Peyer's patch (tissue), 4 donors: ENCODE data around the gene RMND5B. TPM values are rescaled to one million over a fixed set of nuclear protein-coding genes. Genes with fewer than 3 reads are reported as not detected.
"Not testable (repeated sequence)": the region's sequence is repeated elsewhere in the genome, so short reads cannot be mapped to it uniquely, and the experiment has no call there.

Experiments
- DNase-seq, 3 donors: peaks; one replicate each; pipeline ENCODE4 v3.0.0-alpha.2; 2017 to 2019
- H3K27ac ChIP-seq, 4 donors: fragments of 200-600 bp; sonication (generic); one replicate each; pipeline ENCODE4 v1.5.1; 2016 to 2019
- H3K27me3 ChIP-seq, 2 donors: fragments of 200-600 bp; sonication (generic); one replicate each; pipeline ENCODE4 v1.5.1; 2019
- H3K36me3 ChIP-seq, 3 donors: fragments of 200-600 bp; sonication (generic); one replicate each; pipeline ENCODE4 v1.5.1; 2016 to 2019
- H3K4me1 ChIP-seq, 4 donors: fragments of 200-600 bp; sonication (generic); one replicate each; pipeline ENCODE4 v1.5.1; 2016 to 2019
- H3K4me3 ChIP-seq, 4 donors: fragments of 200-600 bp; sonication (generic); 1 replicate in 3 of 4; 2 replicates in 1 of 4; pipeline ENCODE4 v1.5.1; 2016 to 2019; ENCODE audit warnings: mild to moderate bottlenecking in 1 of 4
- H3K9me3 ChIP-seq, 4 donors: fragments of 200-600 bp; sonication (generic); one replicate each; pipeline ENCODE4 v1.5.1; 2016 to 2019; ENCODE audit warnings: mild to moderate bottlenecking in 1 of 4
- POLR2A ChIP-seq, 2 donors: fragments of 450-650 bp; IDR thresholded peaks; one replicate each; pipeline ENCODE4 v1.5.1; 2017; ENCODE audit warnings: antibody characterized with exemption in 2 of 2, mild to moderate bottlenecking in 2 of 2, moderate library complexity in 2 of 2
- total RNA-seq, 4 donors: library from RNA; depleted of rRNA; stranded (reverse); fragments of >200 nt; gene quantifications; one replicate each; pipeline ENCODE4 v1.1.0, GENCODE V29; 2016
- TF ChIP-seq, protein P1 (sequence below), 6 experiments: fragments of 450-650 bp in 4 of 6; fragments of 200-600 bp in 2 of 6; sonication (generic) in 1 of 6; IDR thresholded peaks; one replicate each; pipeline ENCODE4 v1.5.1; 2017 to 2019; ENCODE audit warnings: antibody characterized with exemption in 6 of 6, mild to moderate bottlenecking in 3 of 6, moderate library complexity in 1 of 6

Gene RMND5B
- total RNA-seq, 4 donors from 2014 or later, result 35.9 to 59.4 (median 51.7) TPM

DNA sequence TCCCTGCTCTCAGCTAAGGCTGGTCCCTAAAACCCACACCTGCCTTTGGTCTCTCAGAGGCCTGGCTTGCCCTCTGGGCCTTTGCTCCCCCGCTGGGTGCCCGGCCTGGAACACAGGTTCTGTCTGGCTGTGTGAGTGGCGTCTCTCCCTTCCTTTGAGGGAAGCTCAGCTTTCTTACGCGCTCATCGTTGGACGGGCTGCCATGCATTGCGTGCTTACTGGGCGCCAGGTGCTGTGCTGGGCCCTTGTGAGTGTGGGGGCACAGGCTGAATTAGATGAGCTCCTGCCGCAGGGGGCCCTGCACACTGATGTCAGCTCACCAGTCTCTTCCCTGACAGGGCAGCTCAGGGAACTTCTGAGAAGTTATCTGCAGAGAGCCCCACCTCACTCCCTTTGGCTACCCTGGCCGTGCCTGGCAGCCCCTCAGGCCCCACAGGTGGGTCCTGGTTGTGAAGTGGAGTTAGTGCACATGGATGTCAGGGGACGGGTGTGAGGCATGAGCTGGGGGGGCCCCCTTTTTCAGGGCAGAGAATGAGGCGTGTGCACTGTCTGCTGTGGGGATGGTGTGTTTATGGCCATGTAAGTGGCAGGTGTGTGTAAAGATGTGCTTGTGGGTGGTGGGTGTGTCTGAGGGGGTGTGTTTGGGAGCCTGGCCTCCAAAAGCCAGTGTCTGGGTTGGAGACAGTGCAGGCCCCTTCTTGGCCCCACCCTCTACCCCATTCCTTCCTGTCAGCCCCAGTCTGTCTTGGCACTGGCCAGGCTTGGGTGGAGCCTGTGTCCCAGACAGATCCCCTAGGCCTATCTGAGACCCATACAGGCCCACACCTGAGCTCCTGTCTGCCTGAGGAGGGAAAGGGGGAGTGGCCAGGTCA is 7.5 kb upstream of the RMND5B start:
- TF ChIP-seq POLR2A (IDR thresholded peaks at IDR 0.05), result no peak
- TF ChIP-seq, protein P1, sequence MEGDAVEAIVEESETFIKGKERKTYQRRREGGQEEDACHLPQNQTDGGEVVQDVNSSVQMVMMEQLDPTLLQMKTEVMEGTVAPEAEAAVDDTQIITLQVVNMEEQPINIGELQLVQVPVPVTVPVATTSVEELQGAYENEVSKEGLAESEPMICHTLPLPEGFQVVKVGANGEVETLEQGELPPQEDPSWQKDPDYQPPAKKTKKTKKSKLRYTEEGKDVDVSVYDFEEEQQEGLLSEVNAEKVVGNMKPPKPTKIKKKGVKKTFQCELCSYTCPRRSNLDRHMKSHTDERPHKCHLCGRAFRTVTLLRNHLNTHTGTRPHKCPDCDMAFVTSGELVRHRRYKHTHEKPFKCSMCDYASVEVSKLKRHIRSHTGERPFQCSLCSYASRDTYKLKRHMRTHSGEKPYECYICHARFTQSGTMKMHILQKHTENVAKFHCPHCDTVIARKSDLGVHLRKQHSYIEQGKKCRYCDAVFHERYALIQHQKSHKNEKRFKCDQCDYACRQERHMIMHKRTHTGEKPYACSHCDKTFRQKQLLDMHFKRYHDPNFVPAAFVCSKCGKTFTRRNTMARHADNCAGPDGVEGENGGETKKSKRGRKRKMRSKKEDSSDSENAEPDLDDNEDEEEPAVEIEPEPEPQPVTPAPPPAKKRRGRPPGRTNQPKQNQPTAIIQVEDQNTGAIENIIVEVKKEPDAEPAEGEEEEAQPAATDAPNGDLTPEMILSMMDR (IDR thresholded peaks at IDR 0.05), result no peak
- Histone ChIP-seq H3K27ac (no peak overlapping the region), H3K4me1 (peaks cover 0 to 36% (median 12%) of the 10 kb centered on the region in 4 donors), H3K27me3 (no peaks in the 10 kb centered on the region), H3K4me3 (no peak overlapping the region), H3K36me3 (no peaks in the 10 kb centered on the region), H3K9me3 (no peaks in the 10 kb centered on the region)
- DNase-seq, result no peak

DNA sequence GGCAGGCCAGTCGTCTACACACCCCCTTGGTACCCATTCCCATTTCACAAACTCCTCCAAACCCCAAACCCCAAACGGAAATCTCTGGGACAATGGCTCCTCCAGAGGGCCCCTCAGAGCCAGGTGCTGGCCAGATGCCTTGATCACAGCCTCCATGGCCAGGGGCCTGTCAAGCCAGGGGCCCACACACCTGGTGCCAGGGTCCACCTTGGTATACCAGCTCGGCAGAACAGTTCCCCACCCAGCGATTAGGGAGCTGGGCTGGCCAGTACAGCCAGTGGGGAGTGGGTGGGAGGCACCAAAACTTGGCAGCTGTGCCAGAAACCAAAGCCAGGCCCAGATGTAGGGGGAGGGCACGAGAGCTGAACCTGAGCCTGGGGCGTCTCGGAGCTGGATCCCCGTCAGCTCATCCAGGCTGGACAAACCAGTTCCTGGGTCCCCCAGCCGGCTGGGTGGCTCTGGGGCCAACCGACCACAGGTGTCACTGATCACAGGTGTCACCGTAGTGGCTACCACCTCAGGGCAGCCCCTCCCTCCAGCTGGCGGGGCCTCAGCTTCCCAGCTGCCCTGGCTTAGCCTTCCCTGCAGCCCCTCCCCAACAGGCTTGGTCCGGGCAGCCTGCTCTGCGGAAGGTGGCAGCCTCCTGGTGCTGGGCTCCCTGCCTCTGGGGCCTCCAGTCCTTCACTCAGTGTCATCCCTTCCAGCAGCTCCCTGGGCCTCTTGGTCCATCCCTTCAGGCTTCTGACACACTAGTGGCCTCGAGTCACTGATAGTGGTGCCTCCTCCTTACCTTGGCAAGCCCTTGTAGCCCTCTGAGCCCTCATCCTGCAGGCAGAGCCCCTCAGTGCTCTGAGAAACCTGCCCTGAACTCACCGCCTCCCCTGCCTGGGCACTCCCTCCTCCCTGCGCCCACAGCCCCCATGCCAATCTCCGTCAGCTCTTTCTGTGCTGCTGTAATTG is 6.6 kb upstream of the RMND5B start:
- TF ChIP-seq, protein P1 (IDR thresholded peaks at IDR 0.05), result no peak
- no peak for TF ChIP-seq POLR2A (IDR thresholded peaks at IDR 0.05)
- Histone ChIP-seq H3K27ac (no peak overlapping the region), H3K9me3 (no peaks in the 10 kb centered on the region), H3K27me3 (no peaks in the 10 kb centered on the region), H3K4me1 (peaks cover 0 to 32% (median 12%) of the 10 kb centered on the region in 4 donors), H3K4me3 (no peak overlapping the region), H3K36me3 (no peaks in the 10 kb centered on the region)
- DNase-seq, result no peak

DNA sequence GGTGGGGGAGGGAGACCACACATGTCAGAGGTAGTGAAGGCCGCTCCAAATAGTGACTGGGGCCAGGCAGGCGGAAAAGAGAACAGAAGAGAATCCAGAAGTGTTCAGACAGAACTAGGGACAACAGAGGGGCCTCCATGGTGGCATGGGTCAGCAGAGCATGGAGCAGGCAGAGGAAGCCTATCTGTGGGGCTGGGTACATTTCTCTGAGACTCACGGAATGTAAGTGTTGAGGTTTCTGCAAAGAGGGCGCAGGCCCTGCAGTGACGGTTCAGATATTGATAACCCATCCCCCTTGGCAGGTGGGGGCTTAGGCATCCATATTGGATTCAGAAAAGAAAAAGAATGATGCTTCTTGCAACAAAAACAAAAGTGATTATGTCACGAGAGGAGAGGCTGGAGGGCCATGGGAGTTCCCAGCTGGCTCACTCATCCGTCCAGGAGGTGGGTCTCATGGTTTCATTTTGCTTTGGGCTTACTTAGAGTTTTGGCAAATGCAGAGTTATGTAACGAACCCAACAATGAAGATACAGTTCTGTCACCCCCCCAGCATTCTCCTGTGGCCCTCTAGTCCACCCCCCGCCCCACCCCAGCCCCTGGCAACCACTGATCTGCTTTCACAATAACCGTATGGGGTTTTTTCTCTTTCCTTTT is 5.4 kb upstream of the RMND5B start:
- Histone ChIP-seq H3K36me3 (no peaks in the 10 kb centered on the region), H3K27me3 (no peaks in the 10 kb centered on the region), H3K27ac (no peak overlapping the region), H3K9me3 (no peaks in the 10 kb centered on the region), H3K4me3 (no peak overlapping the region), H3K4me1 (peaks cover 0 to 21% (median 13%) of the 10 kb centered on the region in 4 donors)
- DNase-seq, result no peak
- TF ChIP-seq, protein P1 (IDR thresholded peaks at IDR 0.05), result no peak
- no peak for TF ChIP-seq POLR2A (IDR thresholded peaks at IDR 0.05)

DNA sequence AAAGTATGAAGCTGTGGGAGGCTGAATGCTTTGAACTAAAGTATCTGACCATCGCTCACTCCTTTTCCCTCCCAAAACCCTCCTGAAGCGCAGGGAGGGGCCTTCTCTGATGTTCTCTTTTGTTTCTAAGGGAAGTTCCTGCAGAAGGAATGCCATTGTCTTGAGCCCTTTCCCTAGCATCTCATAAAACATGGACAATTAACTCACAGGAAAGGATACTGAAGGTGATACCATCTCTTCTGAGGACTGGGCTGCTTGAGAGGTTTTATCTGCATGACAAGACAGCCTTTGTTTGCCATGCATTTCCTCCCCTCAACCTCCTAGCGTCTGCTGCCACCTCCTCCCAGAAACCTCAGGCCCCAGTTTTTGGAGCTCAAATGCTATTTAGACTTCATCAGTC is 4.3 kb upstream of the RMND5B start:
- peaks cover 0 to 16% (median 6%) of the 10 kb centered on the region in 4 donors for H3K4me1 ChIP-seq
- no peak overlapping the region for H3K27ac ChIP-seq
- no peaks in the 10 kb centered on the region for H3K27me3 ChIP-seq
- H3K4me3 ChIP-seq, result no peak overlapping the region
- no peaks in the 10 kb centered on the region for H3K9me3 ChIP-seq
- no peak for TF ChIP-seq POLR2A (IDR thresholded peaks at IDR 0.05)
- TF ChIP-seq, protein P1 (IDR thresholded peaks at IDR 0.05), result no peak
- no peaks in the 10 kb centered on the region for H3K36me3 ChIP-seq
- DNase-seq, result no peak

DNA sequence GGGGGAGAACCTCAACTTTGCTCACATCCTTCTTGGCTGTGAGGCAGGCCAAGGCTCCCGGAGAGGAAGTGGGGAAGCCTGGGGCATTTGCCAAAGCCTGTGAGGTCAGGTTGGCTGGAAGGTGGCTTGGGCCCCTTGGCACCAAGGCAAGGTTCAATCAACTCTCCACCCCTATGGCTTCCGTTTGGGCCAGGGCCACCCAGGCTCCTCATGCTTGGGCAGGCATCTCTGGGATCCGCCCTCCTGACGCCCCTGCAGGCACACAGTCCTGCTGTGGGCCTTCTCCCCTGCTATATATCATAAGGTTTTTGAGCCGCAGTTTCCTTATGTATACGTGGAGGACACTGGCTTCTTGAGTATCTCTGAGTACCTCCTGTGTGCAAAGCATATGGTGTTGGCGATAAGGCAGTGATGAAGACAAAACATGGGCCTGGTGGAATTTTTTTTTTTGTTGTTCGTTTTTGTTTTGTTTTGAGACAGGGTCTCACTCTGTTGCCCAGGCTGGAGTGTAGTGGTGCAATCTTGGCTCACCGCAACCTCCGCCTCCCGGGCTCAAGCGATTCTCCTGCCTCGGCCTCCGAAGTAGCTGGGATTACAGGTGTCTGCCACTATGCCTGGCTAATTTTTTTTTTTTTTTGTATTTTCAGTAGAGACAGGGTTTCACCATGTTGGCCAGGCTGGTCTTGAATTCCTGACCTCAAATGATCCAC is 3.4 kb upstream of the RMND5B start:
- not testable (repeated sequence) for H3K27ac ChIP-seq, DNase-seq, H3K36me3 ChIP-seq, H3K9me3 ChIP-seq, H3K4me3 ChIP-seq, H3K27me3 ChIP-seq
- H3K4me1 ChIP-seq, result peaks cover 0 to 16% (median 0%) of the 10 kb centered on the region in 4 donors
